ENCODE results near the gene C8G.
A peak's percentile ranks its signal among the peaks of the same experiment; 100 is the strongest.

The C8G gene

GRCh38 chr9:136941231-136942111 lies 3.6 kb upstream of the C8G start:
- DNase-seq (ENCODE audit: low spot score) = no peak

GRCh38 chr9:136942112-136942880 lies 2.7 kb upstream of the C8G start:
- DNase-seq (ENCODE audit: low spot score) = no peak

- DNase-seq (ENCODE audit: low spot score) = no peak
Measured at GRCh38 chr9:136942881-136943230, 2.2 kb upstream of the C8G start.

GRCh38 chr9:136943291-136944211 lies 1.5 kb upstream of the C8G start:
- no peak for DNase-seq (ENCODE audit: low spot score)

- DNase-seq (ENCODE audit: low spot score) = peak; percentile 91
Measured at GRCh38 chr9:136944212-136944518, 878 bp upstream of the C8G start.

- no peak for DNase-seq (ENCODE audit: low spot score)
Measured at GRCh38 chr9:136945333-136946227, 537 bp downstream of the C8G start.

- no peak for DNase-seq (ENCODE audit: low spot score)
Measured at GRCh38 chr9:136946228-136947027, 1.4 kb downstream of the C8G start.

GRCh38 chr9:136947028-136947891 lies 2.2 kb downstream of the C8G start:
- no peak for DNase-seq (ENCODE audit: low spot score)

- DNase-seq (ENCODE audit: low spot score) = no peak
Measured at GRCh38 chr9:136947955-136948510, 3.0 kb downstream of the C8G start.

- no peak for DNase-seq (ENCODE audit: low spot score)
Measured at GRCh38 chr9:136949239-136949816, 4.3 kb downstream of the C8G start.

GRCh38 chr9:136949817-136950655 lies 5.0 kb downstream of the C8G start:
- DNase-seq (ENCODE audit: low spot score) = peak; percentile 100

- no peak for DNase-seq (ENCODE audit: low spot score)
Measured at GRCh38 chr9:136950656-136951276, 5.7 kb downstream of the C8G start.

- DNase-seq (ENCODE audit: low spot score) = no peak
Measured at GRCh38 chr9:136951541-136952320, 6.7 kb downstream of the C8G start, which contains the start of gene LCN12. Gene LCN12 (plus strand): TSS chr9:136952273. CDS start chr9:136952328, 55 bp downstream.

- no peak for DNase-seq (ENCODE audit: low spot score)
Measured at GRCh38 chr9:136952321-136952850, 7.3 kb downstream of the C8G start.

- DNase-seq (ENCODE audit: low spot score) = no peak
Measured at GRCh38 chr9:136952876-136953770, 8.1 kb downstream of the C8G start.

All from hepatic stellate cell (primary cell).